ENCODE results near the gene GHRH.

GRCh38 chr20:37277253-37277593 is 15.6 kb upstream of the GHRH start:
- TF ChIP-seq CTCF (IDR thresholded peaks at IDR 0.05; ENCODE audit: borderline replicate concordance, extremely low read depth, low read length, poor library complexity, severe bottlenecking) = no peak
- no peak for TF ChIP-seq EZH2 (IDR thresholded peaks at IDR 0.05; ENCODE audit: borderline replicate concordance, low read depth, low read length, severe bottlenecking)

Measured in DND-41 (cell line).